Esophagus muscularis mucosa (tissue), 2 donors: ENCODE results near the gene GADD45A.
"Not testable (repeated sequence)": the region's sequence is repeated elsewhere in the genome, so short reads cannot be mapped to it uniquely, and the experiment has no call there.

Source experiments
- EP300 ChIP-seq: sonication (generic); formaldehyde crosslinking; IDR thresholded peaks from one replicate; pipeline ENCODE4 v1.6.1; 2017; ENCODE audit warnings: antibody characterized with exemption
- POLR2A ChIP-seq: fragments of 450-650 bp; IDR thresholded peaks from one replicate; pipeline ENCODE4 v1.6.1; 2017; ENCODE audit warnings: antibody characterized with exemption, moderate library complexity, mild to moderate bottlenecking, low read depth

DNA sequence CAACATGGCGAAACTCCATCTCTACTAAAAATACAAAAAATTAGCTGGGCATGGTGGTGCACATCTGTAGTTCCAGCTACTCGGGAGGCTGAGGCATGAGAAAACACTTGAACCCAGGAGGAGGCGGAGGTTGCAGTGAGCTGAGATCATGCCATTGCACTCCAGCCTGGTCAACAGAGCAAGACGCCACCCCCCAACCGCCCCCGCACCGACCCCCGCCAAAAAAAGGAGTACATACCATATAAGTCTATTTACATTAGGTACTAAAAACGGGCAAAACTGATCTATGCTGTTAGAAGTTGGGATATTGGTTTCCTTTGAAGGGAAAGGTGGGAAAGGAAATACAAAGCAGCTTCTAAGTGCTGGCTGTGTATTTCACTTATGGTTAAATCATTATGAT, 45.3 kb downstream of the GADD45A start:
- TF ChIP-seq POLR2A, EP300: not testable (repeated sequence)
